ENCODE measurements around the gene KRT77.

Gene KRT77

GRCh38 chr12:52683575-52684300 is 19.6 kb downstream of the KRT77 start:
- Mint-ChIP-seq H3K36me3 (ENCODE audit: low read depth) (no peaks in the 10 kb centered on the region), H3K4me1 (no peaks in the 10 kb centered on the region), H3K27ac (no peak overlapping the region), H3K27me3 (ENCODE audit: low read depth) (peaks cover 60% of the 10 kb centered on the region), H3K4me3 (no peak overlapping the region), H3K9me3 (no peaks in the 10 kb centered on the region)
- TF ChIP-seq CTCF (IDR thresholded peaks at IDR 0.05; ENCODE audit: unreplicated experiment in 3 of 3), result no peak

- no peak for TF ChIP-seq CTCF (IDR thresholded peaks at IDR 0.05; ENCODE audit: unreplicated experiment in 3 of 3)
- H3K27me3 Mint-ChIP-seq (ENCODE audit: low read depth), result peaks cover 57% of the 10 kb centered on the region
- H3K4me3 Mint-ChIP-seq, result no peak overlapping the region
- H3K9me3 Mint-ChIP-seq, result no peaks in the 10 kb centered on the region
- no peaks in the 10 kb centered on the region for H3K36me3 Mint-ChIP-seq (ENCODE audit: low read depth)
- no peak overlapping the region for H3K27ac Mint-ChIP-seq
- no peaks in the 10 kb centered on the region for H3K4me1 Mint-ChIP-seq
Measured at GRCh38 chr12:52682938-52683574, 20.3 kb downstream of the KRT77 start.

GRCh38 chr12:52682381-52682660 is 21.0 kb downstream of the KRT77 start:
- no peak for TF ChIP-seq CTCF (IDR thresholded peaks at IDR 0.05; ENCODE audit: unreplicated experiment in 3 of 3)
- peaks cover 51% of the 10 kb centered on the region for H3K27me3 Mint-ChIP-seq (ENCODE audit: low read depth)
- H3K27ac Mint-ChIP-seq, result no peak overlapping the region
- no peaks in the 10 kb centered on the region for H3K4me1 Mint-ChIP-seq
- no peaks in the 10 kb centered on the region for H3K36me3 Mint-ChIP-seq (ENCODE audit: low read depth)
- H3K4me3 Mint-ChIP-seq, result no peak overlapping the region
- no peaks in the 10 kb centered on the region for H3K9me3 Mint-ChIP-seq

GRCh38 chr12:52681526-52682380 is 21.6 kb downstream of the KRT77 start:
- Mint-ChIP-seq H3K4me1 (no peaks in the 10 kb centered on the region), H3K4me3 (no peak overlapping the region), H3K36me3 (ENCODE audit: low read depth) (no peaks in the 10 kb centered on the region), H3K9me3 (no peaks in the 10 kb centered on the region), H3K27me3 (ENCODE audit: low read depth) (peaks cover 46% of the 10 kb centered on the region), H3K27ac (no peak overlapping the region)
- TF ChIP-seq CTCF (IDR thresholded peaks at IDR 0.05; ENCODE audit: unreplicated experiment in 3 of 3), result no peak

- no peak for TF ChIP-seq CTCF (IDR thresholded peaks at IDR 0.05; ENCODE audit: unreplicated experiment in 3 of 3)
Measured at GRCh38 chr12:52680363-52680762, 23.0 kb downstream of the KRT77 start, which contains the start of gene KRT1. Gene KRT1 (minus strand): TSS chr12:52680407. CDS start chr12:52680348, 59 bp downstream.

More at GRCh38 chr12:52680363-52680762, 23.0 kb downstream of the KRT77 start, which contains the start of gene KRT1:
- no peaks in the 10 kb centered on the region for H3K36me3 Mint-ChIP-seq (ENCODE audit: low read depth)
- H3K4me3 Mint-ChIP-seq, result no peak within 1 kb of the TSS
- H3K4me1 Mint-ChIP-seq, result no peaks in the 10 kb centered on the region
- H3K27ac Mint-ChIP-seq, result no peak within 1 kb of the TSS
- peaks cover 53% of the 10 kb centered on the region for H3K27me3 Mint-ChIP-seq (ENCODE audit: low read depth)
- no peaks in the 10 kb centered on the region for H3K9me3 Mint-ChIP-seq
